Muscle of back (tissue), 11 donors: ENCODE data around the gene TNRC6C. TPM values are rescaled to one million over a fixed set of nuclear protein-coding genes. Genes with fewer than 3 reads are reported as not detected.

Experiments used
- DNase-seq, 3 donors: peaks; one replicate each; pipeline versions ENCODE4 v3.0.0 to v3.0.0-alpha.2; 2013
- polyA plus RNA-seq, 10 donors: library from polyadenylated mRNA; unstranded; fragments of 120-200 nt; gene quantifications; one replicate each; pipeline ENCODE4 v1.2.1, GENCODE V29; 2013; ENCODE audit not compliant: insufficient read length in 10 of 10

Gene TNRC6C
- polyA plus RNA-seq, 10 donors, result 7.7 to 12.0 (median 10.1) TPM

DNA sequence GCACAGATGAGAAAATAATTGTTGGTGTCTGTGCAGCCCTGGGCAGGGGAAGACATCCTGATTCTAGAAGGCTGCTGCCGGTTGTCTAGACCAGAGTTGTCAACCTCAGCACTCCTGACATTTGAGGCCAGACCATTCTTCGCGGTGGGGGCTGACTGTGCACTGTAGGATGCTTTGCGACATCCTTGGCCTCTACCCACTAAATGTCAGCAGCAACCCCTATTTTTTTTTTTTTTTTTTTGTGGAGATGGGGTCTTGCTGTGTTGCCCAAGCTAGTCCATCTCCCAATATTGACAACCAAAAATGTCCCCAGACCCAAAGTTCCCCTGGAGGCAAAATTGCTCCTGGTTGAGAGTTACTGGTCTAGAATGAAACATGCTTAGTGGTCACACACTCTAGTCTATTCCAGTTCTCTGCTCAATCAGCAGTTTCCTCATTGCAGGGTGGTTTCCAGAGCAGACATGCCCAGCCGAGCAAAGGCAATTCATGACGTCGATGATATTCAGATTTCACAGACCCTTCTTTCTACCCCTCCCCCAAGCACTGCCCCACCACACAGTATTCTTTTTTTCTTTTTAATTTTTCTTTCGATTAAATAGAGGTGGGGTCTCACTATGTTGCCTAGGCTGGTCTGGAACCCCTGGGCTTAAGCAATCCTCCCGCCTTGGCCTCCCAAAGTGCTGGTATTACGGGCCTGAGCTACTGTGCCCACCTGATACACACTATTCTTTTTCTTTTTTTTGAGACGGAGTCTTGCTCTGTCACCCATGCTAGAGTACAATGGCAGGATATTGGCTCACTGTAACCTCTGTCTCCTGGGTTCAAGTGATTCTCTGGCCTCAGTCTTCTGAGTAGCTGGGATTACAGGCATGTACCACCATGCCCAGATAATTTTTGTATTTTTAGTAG lies 196.7 kb downstream of the TNRC6C start:
- no peak for DNase-seq

Other genes starting within 250 kb of the TNRC6C start
- gene TMC6, start 170.1 kb downstream of the TNRC6C start, polyA plus RNA-seq, result 10 to 100 TPM; 18.6 to 33.0 (median 22.6) TPM
- 10 to 100 TPM in 1 of 10 donors, 1 to 10 TPM in 9; 1.9 to 14.0 (median 3.0) TPM for gene TMC8, start 172.1 kb downstream of the TNRC6C start, polyA plus RNA-seq
- gene C17orf99, start 187.7 kb downstream of the TNRC6C start, polyA plus RNA-seq, result 1 to 10 TPM in 6 of 10 donors, under 1 TPM in 4; 0.51 to 1.7 (median 1.1) TPM
- 10 to 100 TPM; 56.6 to 89.8 (median 81.4) TPM for gene SYNGR2, start 209.9 kb downstream of the TNRC6C start, polyA plus RNA-seq
- 10 to 100 TPM; 12.7 to 40.5 (median 19.7) TPM for gene TK1, start 228.3 kb downstream of the TNRC6C start, polyA plus RNA-seq
- 10 to 100 TPM; 28.3 to 39.5 (median 32.1) TPM for gene AFMID, start 228.7 kb downstream of the TNRC6C start, polyA plus RNA-seq